GM18907 (cell line): ENCODE measurements around the gene PTBP1.

Source experiments
- ATAC-seq: cut with Tn5 transposase; IDR thresholded peaks from one replicate; pipeline ENCODE4 v1.9.1; 2021; ENCODE audit warnings: mild to moderate bottlenecking, moderate library complexity; ENCODE audit not compliant: unreplicated experiment

Gene PTBP1

GRCh38 chr19:796692-797527, at the start of gene PTBP1:
Gene PTBP1, plus strand, starts transcription at chr19:797452. Its CDS starts 46 bp downstream, at chr19:797498.
- ATAC-seq: peak; percentile 81

GRCh38 chr19:748274-748598, 49.0 kb upstream of the PTBP1 start:
- no peak for ATAC-seq

- ATAC-seq: no peak
These were observed 47.4 kb upstream of the PTBP1 start for GRCh38 chr19:749811-750210.

GRCh38 chr19:750640-751423, 46.4 kb upstream of the PTBP1 start, which contains the start of gene MISP:
Gene MISP, plus strand, starts transcription at chr19:751112. Its CDS starts 5,835 bp downstream, at chr19:756947.
- no peak for ATAC-seq

- ATAC-seq: no peak
These were observed 45.5 kb upstream of the PTBP1 start for GRCh38 chr19:751501-752341.

- no peak for ATAC-seq
These were observed 44.4 kb upstream of the PTBP1 start for GRCh38 chr19:752652-753517.

GRCh38 chr19:754530-754929, 42.7 kb upstream of the PTBP1 start:
- no peak for ATAC-seq

GRCh38 chr19:755063-755462, 42.2 kb upstream of the PTBP1 start:
- ATAC-seq: no peak

- no peak for ATAC-seq
These were observed 41.0 kb upstream of the PTBP1 start for GRCh38 chr19:756236-756635.

GRCh38 chr19:756821-757688, 40.2 kb upstream of the PTBP1 start:
- ATAC-seq: no peak

- ATAC-seq: no peak
These were observed 39.2 kb upstream of the PTBP1 start for GRCh38 chr19:757811-758668.

- ATAC-seq: no peak
These were observed 34.1 kb upstream of the PTBP1 start for GRCh38 chr19:763181-763580.

- ATAC-seq: no peak
These were observed 33.4 kb upstream of the PTBP1 start for GRCh38 chr19:763869-764268.

GRCh38 chr19:764301-764700, 33.0 kb upstream of the PTBP1 start:
- ATAC-seq: no peak

- ATAC-seq: no peak
These were observed 32.0 kb upstream of the PTBP1 start for GRCh38 chr19:765179-765738.

GRCh38 chr19:768424-768823, 28.8 kb upstream of the PTBP1 start:
- no peak for ATAC-seq

GRCh38 chr19:769616-770015, 27.6 kb upstream of the PTBP1 start:
- no peak for ATAC-seq

GRCh38 chr19:771332-771785, 25.9 kb upstream of the PTBP1 start:
- no peak for ATAC-seq
